GM06990 (cell line): Measurements from ENCODE around the gene MYOG.

Experiments used
- DNase-seq: peaks from one replicate; pipeline ENCODE4 v3.0.0-alpha.2; 2011; ENCODE audit not compliant: insufficient read length; ENCODE audit errors: extremely low read depth
- H3K27me3 ChIP-seq: replicated peaks from 2 replicates; pipeline ENCODE4 v1.6.0; 2011; ENCODE audit warnings: low read length; ENCODE audit not compliant: control insufficient read depth, insufficient read depth
- H3K36me3 ChIP-seq: 2 replicates; pipeline ENCODE4 v1.5.1; 2011; ENCODE audit warnings: low read length; ENCODE audit not compliant: control insufficient read depth, insufficient read depth
- H3K4me3 ChIP-seq: replicated peaks from 2 replicates; pipeline ENCODE4 v1.5.1; 2011; ENCODE audit warnings: low read depth, mild to moderate bottlenecking, control low read depth, low read length
- CTCF ChIP-seq: IDR thresholded peaks from 2 replicates; pipeline ENCODE4 v1.5.1; 2011; ENCODE audit warnings: low read length, control low read depth, mild to moderate bottlenecking, inconsistent platforms; ENCODE audit not compliant: insufficient read depth, poor library complexity, severe bottlenecking

The MYOG gene

GRCh38 chr1:203095061-203095690, 9.4 kb upstream of the MYOG start:
- no peak overlapping the region for H3K4me3 ChIP-seq
- H3K36me3 ChIP-seq = no peaks in the 10 kb centered on the region
- TF ChIP-seq CTCF = no peak
- no peak for DNase-seq
- H3K27me3 ChIP-seq = no peaks in the 10 kb centered on the region

- TF ChIP-seq CTCF = no peak
- DNase-seq = no peak
- Histone ChIP-seq H3K36me3 (no peaks in the 10 kb centered on the region), H3K4me3 (no peak overlapping the region), H3K27me3 (no peaks in the 10 kb centered on the region)
Measured at GRCh38 chr1:203093754-203094410, 8.1 kb upstream of the MYOG start.

GRCh38 chr1:203091761-203092330, 6.0 kb upstream of the MYOG start:
- H3K36me3 ChIP-seq = no peaks in the 10 kb centered on the region
- DNase-seq = no peak
- H3K4me3 ChIP-seq = no peak overlapping the region
- H3K27me3 ChIP-seq = 0 out of 2 replicates have a peak, but pooled peaks cover 1% of the 10 kb centered on the region
- no peak for TF ChIP-seq CTCF

GRCh38 chr1:203091199-203091477, 5.3 kb upstream of the MYOG start:
- Histone ChIP-seq H3K36me3 (no peaks in the 10 kb centered on the region), H3K27me3 (peaks cover 1% of the 10 kb centered on the region; the same call in 1 of the 2 replicates), H3K4me3 (no peak overlapping the region)
- no peak for TF ChIP-seq CTCF
- no peak for DNase-seq

GRCh38 chr1:203090421-203091198, 4.8 kb upstream of the MYOG start:
- Histone ChIP-seq H3K27me3 (peaks cover 1% of the 10 kb centered on the region; the same call in 1 of the 2 replicates), H3K4me3 (no peak overlapping the region), H3K36me3 (no peaks in the 10 kb centered on the region)
- TF ChIP-seq CTCF = no peak
- no peak for DNase-seq
